Measurements from ENCODE around the gene TMEM45A.
"Not testable (repeated sequence)": the region's sequence is repeated elsewhere in the genome, so short reads cannot be mapped to it uniquely, and the experiment has no call there.

Gene TMEM45A

DNA sequence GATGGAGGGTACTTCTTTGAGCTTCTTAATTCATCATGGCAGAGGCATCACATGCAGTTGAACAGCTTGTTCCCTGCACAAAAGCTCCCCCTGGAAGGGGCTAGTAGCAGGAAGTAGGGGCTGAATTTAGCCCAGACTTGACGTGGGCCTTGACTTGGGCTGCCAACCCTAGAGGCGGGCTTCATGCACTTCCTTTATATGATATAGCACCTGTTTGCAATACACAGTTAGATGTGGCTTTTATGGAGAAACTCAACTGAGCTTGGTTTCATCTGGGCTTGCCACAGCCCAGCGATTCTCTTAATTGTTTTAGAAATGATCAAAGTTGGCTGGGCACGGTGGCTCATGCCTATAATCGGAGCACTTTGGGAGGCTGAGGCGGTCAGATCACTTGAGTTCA is 83.3 kb downstream of the TMEM45A start:
- Histone ChIP-seq H3K79me2 (no peaks in the 10 kb centered on the region), H3K36me3 (ENCODE audit: control insufficient read depth, insufficient read depth, low read length) (no peaks in the 10 kb centered on the region), H3K4me1 (no peaks in the 10 kb centered on the region), H3K9ac (no peak overlapping the region), H2AFZ (no peak overlapping the region), H3K4me3 (ENCODE audit: low read depth, low read length) (no peak overlapping the region), H3K9me3 (ENCODE audit: control insufficient read depth, low read length) (no peaks in the 10 kb centered on the region), H3K27me3 (ENCODE audit: control insufficient read depth, insufficient read depth, low read length) (no peaks in the 10 kb centered on the region), H3K27ac (no peak overlapping the region), H3K4me2 (ENCODE audit: low read length) (no peak overlapping the region)
- TF ChIP-seq, protein P1, sequence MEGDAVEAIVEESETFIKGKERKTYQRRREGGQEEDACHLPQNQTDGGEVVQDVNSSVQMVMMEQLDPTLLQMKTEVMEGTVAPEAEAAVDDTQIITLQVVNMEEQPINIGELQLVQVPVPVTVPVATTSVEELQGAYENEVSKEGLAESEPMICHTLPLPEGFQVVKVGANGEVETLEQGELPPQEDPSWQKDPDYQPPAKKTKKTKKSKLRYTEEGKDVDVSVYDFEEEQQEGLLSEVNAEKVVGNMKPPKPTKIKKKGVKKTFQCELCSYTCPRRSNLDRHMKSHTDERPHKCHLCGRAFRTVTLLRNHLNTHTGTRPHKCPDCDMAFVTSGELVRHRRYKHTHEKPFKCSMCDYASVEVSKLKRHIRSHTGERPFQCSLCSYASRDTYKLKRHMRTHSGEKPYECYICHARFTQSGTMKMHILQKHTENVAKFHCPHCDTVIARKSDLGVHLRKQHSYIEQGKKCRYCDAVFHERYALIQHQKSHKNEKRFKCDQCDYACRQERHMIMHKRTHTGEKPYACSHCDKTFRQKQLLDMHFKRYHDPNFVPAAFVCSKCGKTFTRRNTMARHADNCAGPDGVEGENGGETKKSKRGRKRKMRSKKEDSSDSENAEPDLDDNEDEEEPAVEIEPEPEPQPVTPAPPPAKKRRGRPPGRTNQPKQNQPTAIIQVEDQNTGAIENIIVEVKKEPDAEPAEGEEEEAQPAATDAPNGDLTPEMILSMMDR (IDR thresholded peaks at IDR 0.05) = no peak

DNA sequence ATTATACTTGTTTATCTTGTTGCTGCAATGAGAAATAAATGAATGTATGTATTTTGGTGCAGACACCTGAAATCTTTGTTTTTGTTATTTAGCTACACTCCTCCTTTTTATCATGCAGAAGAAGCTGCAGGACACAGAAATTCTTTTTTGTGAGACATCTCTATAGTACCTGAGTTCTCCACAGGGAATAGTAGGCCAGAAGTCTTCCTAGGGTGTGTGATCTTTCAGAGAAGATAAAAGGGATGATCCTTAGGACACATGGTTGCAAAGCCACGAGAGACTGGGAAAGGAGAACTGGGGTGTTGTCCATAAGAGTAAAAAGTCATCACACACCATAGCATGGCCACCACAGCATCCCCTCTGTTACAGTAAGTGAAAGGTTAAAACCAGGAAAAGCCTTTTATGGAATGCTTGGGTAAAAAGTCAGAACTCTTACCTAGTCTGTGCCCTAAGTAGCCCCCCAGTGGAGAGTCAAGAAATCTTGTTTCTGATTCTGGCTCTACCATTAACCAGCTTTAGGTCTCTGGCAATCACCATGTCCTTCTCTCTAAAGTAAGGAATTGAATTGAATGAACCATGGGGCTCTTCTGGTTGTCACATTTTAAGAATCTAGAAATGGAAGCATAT is 85.1 kb downstream of the TMEM45A start:
- H3K9me3 ChIP-seq (ENCODE audit: control insufficient read depth, low read length) = no peaks in the 10 kb centered on the region

DNA sequence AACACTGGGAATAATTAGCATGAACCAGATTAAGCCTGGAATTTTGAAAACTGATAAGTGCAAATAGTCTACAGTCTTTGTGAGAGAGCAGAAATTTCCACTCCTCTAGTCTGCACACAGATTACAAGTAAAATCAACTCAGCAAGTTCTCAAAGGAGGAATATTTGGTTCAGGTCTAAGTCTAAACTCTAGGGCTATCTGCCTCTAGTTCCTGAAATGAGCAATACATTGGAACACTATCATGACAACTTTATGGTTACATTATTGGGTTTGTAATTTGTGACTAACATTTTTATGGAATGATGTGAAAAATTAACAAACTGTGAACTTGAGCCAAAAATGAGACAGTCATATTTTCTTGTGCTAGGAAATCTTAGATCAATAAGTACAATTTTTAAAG is 86.2 kb downstream of the TMEM45A start:
- H3K27ac ChIP-seq = no peak overlapping the region
- H3K9ac ChIP-seq = no peak overlapping the region
- no peak overlapping the region for H3K4me3 ChIP-seq (ENCODE audit: low read depth, low read length)
- H3K27me3 ChIP-seq (ENCODE audit: control insufficient read depth, insufficient read depth, low read length) = no peaks in the 10 kb centered on the region
- H3K36me3 ChIP-seq (ENCODE audit: control insufficient read depth, insufficient read depth, low read length) = no peaks in the 10 kb centered on the region
- no peaks in the 10 kb centered on the region for H3K4me1 ChIP-seq
- TF ChIP-seq, protein P1 (IDR thresholded peaks at IDR 0.05) = no peak
- H2AFZ ChIP-seq = no peak overlapping the region
- H3K4me2 ChIP-seq (ENCODE audit: low read length) = no peak overlapping the region
- no peaks in the 10 kb centered on the region for H3K79me2 ChIP-seq
- no peaks in the 10 kb centered on the region for H3K9me3 ChIP-seq (ENCODE audit: control insufficient read depth, low read length)

More for the DNA sequence above, 85.1 kb downstream of the TMEM45A start:
- TF ChIP-seq, protein P1 (IDR thresholded peaks at IDR 0.05) = no peak
- Histone ChIP-seq H3K27ac (no peak overlapping the region), H2AFZ (no peak overlapping the region), H3K27me3 (ENCODE audit: control insufficient read depth, insufficient read depth, low read length) (no peaks in the 10 kb centered on the region), H3K79me2 (no peaks in the 10 kb centered on the region), H3K36me3 (ENCODE audit: control insufficient read depth, insufficient read depth, low read length) (no peaks in the 10 kb centered on the region), H3K9ac (no peak overlapping the region), H3K4me3 (ENCODE audit: low read depth, low read length) (no peak overlapping the region), H3K4me1 (no peaks in the 10 kb centered on the region), H3K4me2 (ENCODE audit: low read length) (no peak overlapping the region)

DNA sequence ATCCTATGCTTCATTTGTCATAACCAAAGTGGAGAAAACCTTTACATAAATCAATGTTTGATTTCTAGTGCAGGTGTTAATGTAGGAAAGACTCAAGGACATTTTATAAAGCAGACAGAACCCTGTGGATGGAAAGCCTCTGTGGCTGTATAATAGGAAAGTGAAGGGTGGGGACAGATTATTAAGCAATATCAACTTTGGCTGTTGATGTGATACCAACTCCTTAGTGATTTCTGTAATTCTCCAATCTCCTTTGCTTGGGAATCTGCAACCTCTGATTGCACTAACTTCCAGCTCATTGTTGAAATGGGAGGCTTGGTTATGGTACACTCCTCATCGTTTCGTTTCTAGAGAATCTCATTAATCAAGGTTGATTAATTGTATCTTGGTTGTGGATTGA is 87.7 kb downstream of the TMEM45A start:
- H3K27me3 ChIP-seq (ENCODE audit: control insufficient read depth, insufficient read depth, low read length) = no peaks in the 10 kb centered on the region
- no peak overlapping the region for H3K4me2 ChIP-seq (ENCODE audit: low read length)
- no peaks in the 10 kb centered on the region for H3K79me2 ChIP-seq
- H3K9me3 ChIP-seq (ENCODE audit: control insufficient read depth, low read length) = no peaks in the 10 kb centered on the region
- no peaks in the 10 kb centered on the region for H3K36me3 ChIP-seq (ENCODE audit: control insufficient read depth, insufficient read depth, low read length)
- H3K9ac ChIP-seq = no peak overlapping the region
- H2AFZ ChIP-seq = no peak overlapping the region
- H3K27ac ChIP-seq = no peak overlapping the region
- TF ChIP-seq, protein P1 (IDR thresholded peaks at IDR 0.05) = no peak
- no peak overlapping the region for H3K4me3 ChIP-seq (ENCODE audit: low read depth, low read length)
- no peaks in the 10 kb centered on the region for H3K4me1 ChIP-seq

DNA sequence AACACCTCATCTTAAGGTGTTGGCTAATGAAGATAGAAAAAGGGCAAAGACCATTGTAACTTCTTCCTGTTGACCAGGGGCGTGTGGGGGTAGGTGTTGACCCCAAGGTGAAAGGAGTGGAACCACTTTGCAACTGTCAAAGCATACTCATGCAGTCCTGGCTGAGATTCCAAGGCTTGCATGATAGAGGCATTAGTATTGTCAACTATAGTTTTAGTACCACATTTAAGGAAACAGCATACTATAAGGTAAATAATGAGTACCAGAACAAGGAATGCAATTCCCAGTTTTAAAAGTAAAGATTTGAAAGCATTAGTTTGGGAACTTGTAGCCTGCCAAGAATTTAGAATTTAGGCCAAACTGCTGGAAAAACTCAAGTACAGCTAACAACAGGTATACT is 89.2 kb downstream of the TMEM45A start:
- H3K4me3 ChIP-seq (ENCODE audit: low read depth, low read length) = no peak overlapping the region
- H3K4me2 ChIP-seq (ENCODE audit: low read length) = no peak overlapping the region
- no peaks in the 10 kb centered on the region for H3K9me3 ChIP-seq (ENCODE audit: control insufficient read depth, low read length)
- no peaks in the 10 kb centered on the region for H3K4me1 ChIP-seq
- TF ChIP-seq, protein P1 (IDR thresholded peaks at IDR 0.05) = no peak
- H3K9ac ChIP-seq = no peak overlapping the region
- no peaks in the 10 kb centered on the region for H3K27me3 ChIP-seq (ENCODE audit: control insufficient read depth, insufficient read depth, low read length)
- no peak overlapping the region for H2AFZ ChIP-seq
- H3K36me3 ChIP-seq (ENCODE audit: control insufficient read depth, insufficient read depth, low read length) = no peaks in the 10 kb centered on the region
- no peaks in the 10 kb centered on the region for H3K79me2 ChIP-seq
- no peak overlapping the region for H3K27ac ChIP-seq

DNA sequence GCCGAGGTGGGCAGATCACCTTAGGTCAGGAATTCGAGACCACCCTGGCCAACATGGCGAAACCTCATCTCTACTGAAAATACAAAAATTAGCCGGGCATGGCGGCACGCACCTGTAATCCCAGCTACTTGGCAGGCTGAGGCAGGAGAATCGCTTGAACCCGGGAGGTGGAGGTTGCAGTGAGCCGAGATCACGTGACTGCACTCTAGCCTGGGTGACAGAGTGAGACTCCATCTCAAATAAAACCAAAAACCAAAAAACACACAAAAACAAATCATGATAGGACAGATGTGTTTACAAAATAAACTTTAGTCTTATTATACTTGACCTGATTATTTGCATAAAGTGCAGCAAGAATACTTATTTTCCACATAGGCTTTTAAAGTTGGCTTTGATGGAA is 89.7 kb downstream of the TMEM45A start:
- not testable (repeated sequence) for H3K4me1 ChIP-seq

More for the DNA sequence above, 89.7 kb downstream of the TMEM45A start:
- H3K79me2 ChIP-seq; H3K36me3 ChIP-seq (ENCODE audit: control insufficient read depth, insufficient read depth, low read length); H3K9ac ChIP-seq; H3K9me3 ChIP-seq (ENCODE audit: control insufficient read depth, low read length); H3K27me3 ChIP-seq (ENCODE audit: control insufficient read depth, insufficient read depth, low read length); H3K4me2 ChIP-seq (ENCODE audit: low read length); H2AFZ ChIP-seq; H3K27ac ChIP-seq; H3K4me3 ChIP-seq (ENCODE audit: low read depth, low read length): not testable (repeated sequence)

Measured in parathyroid adenoma (tissue), 2 donors.